Ascending aorta (tissue), 2 donors: Measurements from ENCODE around the gene ZNF276. TPM values are rescaled to one million over a fixed set of nuclear protein-coding genes. Genes with fewer than 3 reads are reported as not detected.

Experiments used
- DNase-seq, 2 donors: peaks; one replicate each; pipeline ENCODE4 v3.0.0-alpha.2; 2019; ENCODE audit warnings: low spot score in 2 of 2
- H3K27ac ChIP-seq, 2 donors: fragments of 200-600 bp; sonication (generic); one replicate each; pipeline ENCODE4 v1.5.1; 2016 to 2017; ENCODE audit warnings: mild to moderate bottlenecking in 1 of 2
- H3K27me3 ChIP-seq: fragments of 200-600 bp; sonication (generic); one replicate; pipeline ENCODE4 v1.5.1; 2017
- H3K36me3 ChIP-seq, 2 donors: fragments of 200-600 bp; sonication (generic); one replicate each; pipeline ENCODE4 v1.5.1; 2016
- H3K4me1 ChIP-seq, 2 donors: fragments of 200-600 bp; sonication (generic); one replicate each; pipeline ENCODE4 v1.5.1; 2016 to 2017; ENCODE audit warnings: mild to moderate bottlenecking in 1 of 2
- H3K4me3 ChIP-seq, 2 donors: fragments of 200-600 bp; sonication (generic); one replicate each; pipeline ENCODE4 v1.5.1; 2016 to 2017; ENCODE audit warnings: mild to moderate bottlenecking in 1 of 2
- H3K9me3 ChIP-seq, 2 donors: fragments of 200-600 bp; sonication (generic); one replicate each; pipeline ENCODE4 v1.5.1; 2016
- CTCF ChIP-seq, 3 experiments: fragments of 200-600 bp in 2 of 3; fragments of 450-650 bp in 1 of 3; sonication (generic) in 2 of 3; IDR thresholded peaks; one replicate each; pipeline ENCODE4 v1.5.1; 2016 to 2019; ENCODE audit warnings: antibody characterized with exemption in 3 of 3, mild to moderate bottlenecking in 1 of 3, moderate library complexity in 1 of 3
- intact Hi-C: fragments of 100-400 bp; cut with DNase I; formaldehyde crosslinking; loops from one replicate; pipeline ENCODE4 v1.15.1; 2023
- total RNA-seq: library from RNA; depleted of rRNA; stranded (reverse); fragments of >200 nt; gene quantifications from one replicate; pipeline ENCODE4 v1.1.0, GENCODE V29; 2016

ZNF276 gene
- total RNA-seq, 1 donor from 2014 or later, result 30.7 TPM

DNA sequence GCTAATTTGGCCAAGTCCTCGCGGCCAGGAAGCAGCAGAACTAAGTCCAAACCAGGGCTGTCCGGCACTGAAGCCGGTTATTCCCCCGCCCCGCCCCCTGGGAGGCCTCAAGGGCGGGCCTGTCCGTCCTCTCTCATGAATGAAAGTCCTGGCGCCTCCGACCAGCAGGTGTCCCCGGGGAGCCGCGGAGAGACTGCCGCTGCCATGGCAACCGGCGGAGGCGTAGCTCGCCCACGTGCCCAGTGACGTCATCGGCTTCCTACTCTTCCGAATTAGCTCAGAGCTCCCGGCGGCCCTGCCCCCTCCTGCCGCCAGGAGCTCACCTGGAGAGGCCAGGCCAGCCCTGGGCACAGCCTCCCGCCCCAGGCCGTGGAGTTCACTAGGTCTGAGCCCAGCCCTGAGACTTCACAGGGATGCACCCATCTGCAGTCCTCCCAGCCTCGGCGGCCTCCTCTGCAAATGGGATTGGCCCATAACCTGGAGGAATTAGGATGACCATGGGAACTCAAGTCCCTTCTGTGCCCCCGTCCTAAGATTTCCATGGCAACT is 21.2 kb upstream of the ZNF276 start:
- DNase-seq, result peak; percentile 96 to 99
- Histone ChIP-seq H3K27ac (peak overlapping the region; percentile 88 to 93), H3K4me3 (peak overlapping the region; percentile 76 to 77), H3K9me3 (no peaks in the 10 kb centered on the region), H3K4me1 (peaks cover 7 to 20% of the 10 kb centered on the region in 2 donors), H3K27me3 (no peaks in the 10 kb centered on the region), H3K36me3 (peaks cover 4 to 6% of the 10 kb centered on the region in 2 donors)
- TF ChIP-seq CTCF (IDR thresholded peaks at IDR 0.05), result peak; percentile 59 to 83 (median 63)
- intact Hi-C loops, result loop anchor here (1.0 to 2.0 kb wide), 5 partner anchors 14 to 1037 kb away; partner anchors contain the start of genes CDK10, CHMP1A, MVD and SPATA33

- H3K4me1 ChIP-seq, result peaks cover 7 to 20% of the 10 kb centered on the region in 2 donors
- peak; percentile 15 to 30 (median 19) for TF ChIP-seq CTCF (IDR thresholded peaks at IDR 0.05)
- H3K36me3 ChIP-seq, result peaks cover 0 to 4% of the 10 kb centered on the region in 2 donors
- no peak for DNase-seq
- H3K9me3 ChIP-seq, result no peaks in the 10 kb centered on the region
- peak overlapping the region; percentile 76 to 77 for H3K4me3 ChIP-seq
- intact Hi-C loops, result loop anchor here (1.0 to 2.0 kb wide), 5 partner anchors 15 to 1038 kb away; partner anchors contain the start of genes CDK10, CHMP1A, MVD and SPATA33
- peak overlapping the region; percentile 88 to 93 for H3K27ac ChIP-seq
- no peaks in the 10 kb centered on the region for H3K27me3 ChIP-seq
These were observed 20.5 kb upstream of the ZNF276 start for GRCh38 chr16:89700649-89701424.

DNA sequence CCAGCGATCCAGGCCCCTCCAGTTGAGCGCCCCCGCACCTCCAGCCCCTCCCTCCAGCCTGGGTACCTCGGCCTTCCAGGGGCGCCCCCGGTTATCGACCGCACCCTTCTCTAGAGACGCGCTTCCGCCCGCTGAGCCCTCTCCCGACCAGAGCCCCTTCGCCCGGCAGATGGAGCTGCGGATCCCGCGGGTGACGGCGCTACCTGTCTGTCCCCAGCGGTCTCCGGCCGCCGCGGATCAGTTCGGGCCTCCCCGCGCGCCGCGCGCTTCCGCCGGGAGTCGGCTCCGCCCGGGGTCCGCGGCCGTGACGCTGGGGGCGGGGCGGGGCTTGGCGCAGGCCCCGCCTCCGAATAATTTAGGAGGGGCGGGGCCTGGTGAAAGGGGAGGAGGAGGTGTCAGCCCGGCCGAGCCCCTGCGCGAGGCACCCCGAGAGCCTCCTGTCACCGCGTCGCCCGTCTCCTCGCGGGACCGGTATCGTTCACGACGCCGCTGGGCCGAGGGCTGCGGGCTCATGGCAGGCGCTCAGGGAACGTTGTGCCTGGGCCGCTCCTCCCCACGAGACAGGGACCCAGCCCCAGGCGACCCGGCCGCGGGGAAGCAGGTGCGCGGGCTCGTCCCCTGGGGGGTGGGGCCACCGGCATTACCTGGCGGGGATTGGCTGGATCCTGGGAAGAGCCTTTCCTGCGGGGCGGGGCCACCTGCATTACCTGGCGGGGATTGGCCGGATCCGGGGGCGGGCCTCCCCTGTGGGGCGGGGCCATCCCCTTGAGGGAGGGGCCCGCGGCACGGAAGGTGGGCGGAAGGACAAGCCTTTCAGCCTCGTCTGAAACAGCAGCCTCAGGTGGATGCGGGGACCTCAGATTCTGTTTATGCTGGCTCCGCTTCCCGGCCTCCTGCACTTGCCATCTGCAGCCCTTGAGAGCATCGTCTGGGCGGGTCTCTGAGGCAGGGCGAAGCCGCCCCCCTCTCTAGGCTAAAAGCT is 19.6 kb upstream of the ZNF276 start, which contains the start of gene SPATA2L:
SPATA2L (minus strand) TSS at position 281 of the 982 bp plus-strand sequence. CDS start 473 bp downstream, outside the sequence.
- peak within 1 kb of the TSS; percentile 88 to 93 for H3K27ac ChIP-seq
- DNase-seq, result peak; percentile 55 to 91
- peaks cover 7 to 20% of the 10 kb centered on the region in 2 donors for H3K4me1 ChIP-seq
- no peaks in the 10 kb centered on the region for H3K9me3 ChIP-seq
- H3K36me3 ChIP-seq, result peaks cover 0 to 4% of the 10 kb centered on the region in 2 donors
- intact Hi-C loops, result loop anchor here (2.0 kb wide), 2 partner anchors 171 to 1039 kb away; partner anchors contain the start of genes MVD and TCF25
- no peak for TF ChIP-seq CTCF (IDR thresholded peaks at IDR 0.05)
- peak within 1 kb of the TSS; percentile 76 to 77 for H3K4me3 ChIP-seq
- no peaks in the 10 kb centered on the region for H3K27me3 ChIP-seq

- Histone ChIP-seq H3K36me3 (no peaks in the 10 kb centered on the region), H3K9me3 (no peaks in the 10 kb centered on the region), H3K27ac (no peak overlapping the region), H3K4me1 (peaks cover 7 to 20% of the 10 kb centered on the region in 2 donors), H3K27me3 (no peaks in the 10 kb centered on the region), H3K4me3 (no peak overlapping the region)
- intact Hi-C loops, result no loop called here
- no peak for TF ChIP-seq CTCF (IDR thresholded peaks at IDR 0.05)
- DNase-seq, result no peak
These were observed 17.1 kb upstream of the ZNF276 start for GRCh38 chr16:89704281-89704680.

- H3K27me3 ChIP-seq, result no peaks in the 10 kb centered on the region
- no peak overlapping the region for H3K4me3 ChIP-seq
- no peaks in the 10 kb centered on the region for H3K36me3 ChIP-seq
- no peak overlapping the region for H3K27ac ChIP-seq
- H3K9me3 ChIP-seq, result no peaks in the 10 kb centered on the region
- H3K4me1 ChIP-seq, result peaks cover 7 to 16% of the 10 kb centered on the region in 2 donors
- no peak for TF ChIP-seq CTCF (IDR thresholded peaks at IDR 0.05)
- intact Hi-C loops, result no loop called here
- DNase-seq, result no peak
These were observed 16.3 kb upstream of the ZNF276 start for GRCh38 chr16:89705006-89705405.
